GM18526 (cell line): ENCODE measurements around the gene SLC9A6.

Experiments used
- POLR2A ChIP-seq: IDR thresholded peaks from 3 replicates; pipeline ENCODE4 v1.6.1; 2011; ENCODE audit not compliant: insufficient read length; ENCODE audit errors: extremely low read depth

SLC9A6 gene

DNA sequence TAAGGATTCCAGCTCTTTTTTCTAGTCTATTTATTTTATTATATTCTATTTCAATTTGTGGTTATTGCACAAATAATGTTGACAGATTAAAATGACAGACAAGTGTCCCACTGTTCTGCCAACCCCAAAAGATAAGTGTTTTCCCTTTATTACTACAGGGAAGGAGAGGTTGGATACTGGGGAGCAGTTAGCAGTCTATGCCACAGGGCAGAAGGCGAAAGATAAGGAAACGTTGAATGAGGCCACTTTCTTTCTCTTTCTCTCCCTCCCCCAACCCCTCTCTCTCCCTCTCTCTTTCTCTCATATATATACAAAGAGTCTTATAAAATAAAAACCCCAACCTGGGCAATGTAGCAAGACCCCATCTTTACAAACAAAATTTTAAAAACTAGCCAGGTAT, 31.6 kb downstream of the SLC9A6 start:
- no peak for TF ChIP-seq POLR2A

DNA sequence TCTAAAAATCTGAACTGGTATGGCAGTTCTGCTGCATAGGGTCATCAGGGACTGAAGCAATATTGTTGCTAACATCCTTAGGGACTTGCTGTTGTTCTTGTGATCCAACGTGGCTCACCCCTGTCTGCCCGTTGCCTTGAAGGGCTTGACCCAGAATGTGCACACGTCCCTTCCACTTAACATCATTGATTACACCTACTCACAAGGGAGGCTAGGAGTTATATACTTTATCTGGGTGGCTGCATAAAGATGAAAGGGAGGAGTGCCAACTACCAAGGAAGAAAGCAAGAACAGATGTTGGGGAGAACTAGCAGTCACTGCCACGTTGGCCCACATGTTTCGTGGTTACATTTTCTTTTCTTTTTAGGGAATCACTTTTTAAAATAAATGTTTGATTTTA, 34.0 kb downstream of the SLC9A6 start:
- TF ChIP-seq POLR2A, result no peak

DNA sequence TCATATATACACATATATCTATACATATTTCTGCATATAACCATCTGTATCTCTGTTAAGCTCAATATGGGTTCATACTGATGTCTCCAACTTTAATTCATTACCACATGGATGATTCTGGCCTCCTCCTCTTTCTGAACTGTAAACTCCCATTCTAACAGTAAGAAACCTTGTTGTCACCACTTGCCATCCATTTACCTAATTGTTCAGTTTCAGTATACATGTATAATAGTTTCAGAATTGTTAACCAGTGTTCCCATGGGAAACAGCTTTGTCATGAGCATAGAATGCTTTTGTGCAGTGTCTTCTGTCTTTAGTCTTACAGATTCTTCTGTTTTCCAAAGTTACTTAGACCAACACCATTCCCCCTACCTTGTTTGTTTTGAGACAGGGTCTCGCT, 35.9 kb downstream of the SLC9A6 start:
- TF ChIP-seq POLR2A, result no peak

DNA sequence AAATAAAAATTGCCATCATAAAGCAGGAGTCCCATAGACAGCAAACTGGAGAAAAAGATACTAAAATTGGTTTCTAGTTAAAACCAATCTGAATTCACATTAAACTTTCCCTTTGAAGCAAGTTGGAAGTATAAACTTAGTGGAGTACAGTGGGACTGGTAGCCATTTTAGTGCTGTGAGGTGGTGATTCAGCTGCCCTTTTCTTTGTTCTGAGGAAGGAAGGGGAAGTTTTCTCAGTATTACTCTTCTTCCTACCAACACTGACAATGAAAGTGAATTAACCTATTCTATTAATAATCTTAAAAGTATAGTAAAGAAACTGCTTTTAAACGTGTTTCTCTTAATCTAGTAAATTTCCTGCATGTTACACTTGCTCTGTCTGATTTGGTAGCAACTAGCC, 36.7 kb downstream of the SLC9A6 start:
- no peak for TF ChIP-seq POLR2A

DNA sequence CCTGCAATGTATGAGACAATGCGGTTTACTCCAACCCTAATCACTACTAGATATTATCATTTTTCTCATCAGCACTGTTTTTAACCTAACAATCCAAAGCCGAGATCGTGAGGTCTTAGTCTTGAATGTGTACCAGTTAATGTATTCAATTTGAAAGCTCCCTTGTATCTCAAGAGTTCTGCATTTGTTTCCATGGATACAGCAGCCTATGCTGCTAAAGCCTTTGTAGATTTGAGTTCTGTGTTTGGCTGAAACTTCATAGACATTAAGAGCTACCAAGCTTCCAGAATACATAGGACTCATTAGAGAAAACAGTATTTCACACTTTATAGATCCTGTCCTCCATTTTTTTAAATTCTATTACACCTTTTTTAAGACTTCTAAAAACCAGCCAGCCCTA, 39.9 kb downstream of the SLC9A6 start:
- no peak for TF ChIP-seq POLR2A

DNA sequence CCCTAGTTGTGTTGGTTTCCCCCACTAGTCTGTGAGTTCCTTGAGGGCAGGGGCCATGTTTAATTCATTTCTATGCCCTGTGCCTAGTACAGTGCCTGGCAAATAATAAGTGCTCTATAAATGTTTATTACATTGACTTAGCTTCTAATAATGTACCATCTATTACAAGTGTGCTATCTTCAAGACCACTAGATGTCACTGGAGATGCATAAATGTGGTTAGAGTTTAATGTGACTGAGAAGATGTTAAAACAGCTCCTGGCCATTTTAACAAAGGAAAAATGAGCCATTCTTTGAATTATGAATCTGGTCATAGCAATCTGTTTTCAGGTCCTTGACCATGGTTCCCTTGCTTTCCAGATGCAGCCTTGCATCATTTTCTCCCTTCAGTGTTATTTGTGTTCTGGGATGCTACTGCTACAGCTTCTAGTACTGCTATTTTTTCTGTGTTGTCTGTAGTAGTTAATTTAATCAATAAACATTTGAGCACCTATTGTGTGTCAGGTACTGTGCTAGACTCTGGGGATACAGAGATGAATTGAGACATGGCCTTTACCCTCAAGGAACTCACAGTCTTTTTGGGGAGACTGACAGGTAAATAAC, 43.2 kb downstream of the SLC9A6 start:
- no peak for TF ChIP-seq POLR2A

DNA sequence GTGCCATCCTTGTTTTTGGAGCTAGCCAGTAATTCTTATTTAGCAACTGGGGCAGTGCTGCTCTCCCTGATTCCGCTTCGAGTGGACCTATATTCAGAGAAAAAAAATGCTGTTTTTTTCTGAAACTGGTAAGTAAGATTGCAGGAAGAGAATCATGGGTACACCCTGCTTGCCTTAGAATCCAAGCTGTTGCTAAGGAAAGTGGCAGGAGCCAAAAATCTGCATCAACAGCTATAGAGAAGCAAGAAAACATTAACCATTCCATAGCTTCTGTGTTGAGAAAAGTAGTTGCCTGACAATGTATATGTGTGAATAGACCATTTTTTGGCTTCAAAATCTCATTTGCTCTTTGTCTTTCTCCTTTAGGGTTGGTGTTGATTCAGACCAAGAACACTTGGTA, 44.5 kb downstream of the SLC9A6 start:
- TF ChIP-seq POLR2A, result no peak

DNA sequence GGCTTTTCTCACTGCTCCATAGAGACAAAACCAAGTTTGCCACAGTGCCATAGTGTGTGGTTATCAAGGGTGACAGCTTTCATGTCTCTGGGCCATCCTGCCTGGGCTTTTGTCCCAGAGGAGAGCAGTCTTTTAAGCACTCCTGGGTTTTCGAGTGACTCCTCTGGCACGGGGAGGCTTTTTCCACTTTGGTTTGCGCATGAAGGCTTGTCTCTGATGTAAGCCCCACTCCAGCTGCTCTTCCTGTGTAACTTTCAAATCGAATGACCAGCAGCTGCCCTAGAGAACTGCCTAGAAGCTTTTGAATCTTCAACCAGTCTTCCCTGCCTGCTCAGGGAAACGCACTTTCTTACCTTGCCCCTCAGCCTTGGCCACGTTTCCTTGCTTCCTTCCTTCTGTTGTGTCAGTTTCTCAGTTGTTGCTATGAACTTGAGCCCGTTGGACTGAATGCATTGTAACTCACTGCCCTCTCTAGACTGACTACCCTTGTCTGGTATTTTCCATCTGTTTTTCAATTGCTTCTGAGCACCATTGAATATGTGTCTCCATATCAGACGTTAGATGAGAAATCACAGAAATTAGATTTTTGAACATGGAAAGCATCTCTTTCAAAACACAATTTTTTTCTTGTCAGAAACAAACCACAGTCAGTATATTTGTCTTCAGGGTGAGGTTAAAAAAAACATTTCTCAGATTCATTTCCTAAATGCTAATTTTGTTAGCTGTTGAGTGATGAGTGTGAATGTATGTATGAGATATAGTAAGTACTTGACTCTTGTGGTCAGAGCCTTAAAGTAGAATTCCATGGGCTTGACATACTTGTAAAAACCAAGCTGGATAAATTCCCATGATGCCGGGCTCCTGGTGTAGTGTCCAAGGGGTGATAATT, 45.3 kb downstream of the SLC9A6 start:
- TF ChIP-seq POLR2A, result no peak

DNA sequence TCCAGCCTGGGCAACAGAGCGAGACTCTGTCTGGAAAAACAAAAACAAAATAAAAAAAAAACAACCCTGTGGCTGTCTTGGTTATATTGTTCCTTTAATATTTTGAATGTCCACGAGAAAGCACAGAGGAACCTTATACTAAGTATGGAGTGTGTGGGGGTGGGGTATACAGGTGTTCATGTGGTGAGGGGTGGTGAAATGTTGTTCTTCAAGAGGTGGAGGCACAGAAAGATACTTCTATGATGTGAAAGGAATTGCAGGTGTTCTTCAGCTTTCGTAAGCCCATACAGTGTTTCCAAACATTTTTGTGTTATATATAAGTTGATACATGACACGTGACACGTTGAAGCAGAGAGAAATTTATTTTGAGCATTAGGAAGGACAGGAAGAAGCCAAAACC, 46.4 kb downstream of the SLC9A6 start:
- TF ChIP-seq POLR2A, result no peak

DNA sequence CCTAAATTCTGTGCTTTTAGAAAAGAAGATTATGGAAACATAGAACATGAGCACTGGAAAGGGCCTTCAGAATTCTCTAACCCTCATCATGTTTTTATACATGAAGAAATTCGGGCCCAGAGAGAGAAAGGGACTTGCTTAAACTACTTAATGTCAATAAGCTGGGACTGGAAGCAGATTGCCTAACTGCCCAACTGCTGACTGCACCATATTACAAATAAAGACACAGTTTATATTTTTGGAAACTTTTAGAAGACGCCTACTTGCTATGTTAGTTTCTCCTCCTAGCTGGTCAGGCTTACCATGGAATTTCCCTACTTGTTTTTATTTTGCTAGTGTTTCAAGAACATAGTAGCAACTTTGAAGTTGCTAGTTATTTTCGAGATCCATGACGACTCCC, 47.1 kb downstream of the SLC9A6 start:
- TF ChIP-seq POLR2A, result no peak

DNA sequence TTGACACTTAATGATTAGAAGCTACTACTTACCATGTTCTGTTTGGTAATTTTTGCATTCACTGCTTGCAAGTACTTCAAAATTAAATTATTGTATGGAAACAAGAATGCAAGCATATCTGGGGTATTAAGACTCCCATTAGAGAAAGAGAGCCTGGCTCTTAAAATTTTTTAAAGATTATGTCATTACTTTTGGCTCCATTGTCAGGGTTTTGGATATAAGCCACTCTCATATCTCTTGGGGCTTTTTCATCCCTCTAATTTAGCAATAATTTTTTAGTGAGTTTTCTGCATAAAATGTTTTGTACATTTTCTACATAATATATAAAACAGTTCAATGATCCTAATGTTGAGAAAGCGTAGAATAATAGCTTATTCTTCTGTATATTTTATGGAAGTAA, 49.4 kb downstream of the SLC9A6 start:
- TF ChIP-seq POLR2A, result no peak

DNA sequence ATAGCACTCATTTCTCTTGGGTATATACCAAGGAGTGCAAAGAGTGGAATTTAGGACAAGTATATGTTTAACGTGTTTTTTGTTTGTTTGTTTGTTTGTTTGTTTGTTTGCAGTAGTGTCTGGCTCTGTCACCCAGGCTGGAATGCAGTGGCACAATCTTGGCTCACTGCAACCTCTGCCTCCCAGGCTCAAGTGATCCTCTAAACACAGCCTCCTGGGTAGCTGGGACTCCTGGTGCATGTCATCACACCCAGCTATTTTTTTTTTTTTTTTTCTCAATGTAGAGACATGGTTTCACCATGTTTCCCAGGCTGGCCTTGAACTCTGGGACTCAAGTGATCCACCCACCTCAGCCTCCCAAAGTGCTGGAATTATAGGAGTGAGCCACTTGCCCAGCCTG, 50.4 kb downstream of the SLC9A6 start:
- no peak for TF ChIP-seq POLR2A

DNA sequence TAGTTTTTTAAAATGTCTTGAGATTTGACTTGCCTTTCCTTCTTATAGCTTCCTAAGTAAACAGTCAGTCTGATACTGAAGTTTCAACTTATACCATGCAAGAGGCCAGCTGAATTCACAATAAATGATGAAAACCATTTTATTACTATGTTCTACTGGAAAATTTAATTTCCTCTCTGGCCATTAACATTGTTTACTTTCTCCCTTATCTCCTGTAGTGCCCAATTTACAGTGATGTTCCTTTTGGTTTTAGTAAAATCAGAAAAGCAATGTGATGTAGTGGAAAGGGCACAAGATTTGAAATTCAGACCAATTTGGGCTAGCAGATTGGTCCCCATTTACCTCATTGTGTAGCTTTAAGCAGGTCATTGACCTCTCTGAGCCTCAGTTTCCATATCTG, 54.2 kb downstream of the SLC9A6 start:
- no peak for TF ChIP-seq POLR2A

DNA sequence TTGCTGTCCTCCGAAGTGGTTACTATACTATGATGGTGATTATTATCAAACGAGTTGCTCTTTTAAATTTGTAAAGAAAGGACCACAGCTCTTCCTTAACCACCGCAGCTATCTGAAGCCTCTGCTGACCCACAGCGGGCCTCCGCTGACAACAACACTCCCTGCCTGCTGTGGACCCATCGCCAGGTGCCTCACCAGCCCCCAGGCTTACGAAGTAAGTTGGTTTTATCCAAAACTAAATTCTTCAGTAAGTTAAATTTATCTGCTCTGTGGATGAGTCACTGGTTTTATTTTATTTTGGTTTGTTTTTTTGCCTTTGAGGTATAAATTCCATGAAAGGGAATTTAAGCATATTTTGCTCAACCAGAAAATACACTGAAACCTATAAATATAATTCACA, 54.7 kb downstream of the SLC9A6 start:
- TF ChIP-seq POLR2A, result no peak

DNA sequence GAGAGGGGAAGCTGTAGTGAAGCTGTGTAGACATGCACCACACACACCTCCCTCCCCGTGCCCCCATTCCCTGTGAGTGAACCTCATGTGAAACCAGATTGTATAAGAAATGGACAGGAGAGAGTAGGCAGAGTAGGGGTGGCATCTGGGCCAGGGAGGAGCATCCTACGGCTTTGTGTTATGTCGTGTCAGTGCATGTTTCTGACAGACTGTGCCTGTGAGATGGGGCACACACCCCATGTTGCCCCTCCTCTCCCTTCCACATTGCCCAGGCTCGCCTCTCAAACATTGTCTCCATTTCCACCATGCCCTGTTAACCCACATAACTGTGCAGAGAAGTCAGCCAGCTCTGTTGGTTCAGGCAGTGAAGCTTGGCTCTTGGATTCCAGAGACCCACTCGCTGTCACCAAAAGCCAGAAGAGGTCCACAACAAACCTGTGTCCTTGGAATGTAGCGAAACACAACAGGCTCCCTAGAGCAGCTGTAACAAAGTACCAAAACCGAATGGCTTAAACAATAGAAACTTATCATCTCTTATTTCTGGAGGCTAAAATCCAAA, 56.1 kb downstream of the SLC9A6 start:
- TF ChIP-seq POLR2A, result no peak

DNA sequence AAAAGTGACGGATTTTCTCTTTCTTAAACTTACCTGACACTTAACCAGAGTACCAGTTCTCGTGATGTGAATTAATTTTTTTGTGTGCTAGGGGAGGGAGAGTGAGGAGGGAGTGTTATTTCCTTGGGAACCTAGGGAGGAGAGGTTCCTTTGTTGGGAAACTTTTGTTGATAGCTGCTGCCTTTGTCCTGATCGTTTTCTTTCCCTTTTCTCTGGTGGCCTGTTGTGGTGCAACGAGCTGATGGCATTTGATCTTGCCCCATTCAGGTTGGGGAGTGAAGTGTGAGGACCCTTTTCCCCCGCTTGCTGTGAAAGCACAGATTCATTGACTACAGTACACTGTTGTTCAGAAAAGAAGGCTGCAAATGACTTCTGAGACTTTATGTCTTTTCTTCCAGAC, 59.8 kb downstream of the SLC9A6 start:
- TF ChIP-seq POLR2A, result no peak

DNA sequence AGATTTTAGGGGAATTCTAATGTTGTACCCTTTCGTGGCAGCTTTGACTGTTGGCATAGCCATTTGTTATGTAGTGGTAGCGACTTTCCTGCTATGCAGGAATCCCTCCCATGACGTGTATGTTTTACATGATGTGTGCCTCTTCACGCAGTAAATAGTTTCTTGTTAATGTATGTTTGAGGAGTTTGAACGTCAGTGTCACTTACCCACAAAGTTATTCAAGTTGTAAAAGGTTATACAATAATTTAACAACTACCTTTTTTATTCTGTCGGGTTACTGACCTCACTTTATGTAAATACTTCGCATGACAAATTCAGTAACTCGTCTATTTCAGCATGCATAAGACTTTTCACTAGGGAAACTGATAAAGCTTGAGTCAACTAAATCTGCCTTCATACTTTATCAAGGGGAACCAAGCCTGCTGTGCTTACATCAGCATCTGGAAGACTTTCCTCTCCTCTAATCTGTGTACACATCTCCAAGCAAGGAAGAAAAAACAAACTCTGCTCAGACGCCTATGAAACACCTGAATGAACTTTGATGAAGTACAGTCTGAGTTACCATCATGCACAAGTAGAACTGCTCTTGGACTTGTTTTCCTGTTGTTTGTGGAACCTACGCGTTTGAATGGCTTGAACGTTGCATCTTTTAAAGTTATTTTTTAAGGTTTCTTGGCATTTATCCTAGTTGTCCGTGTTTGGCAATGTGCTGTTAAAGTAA, 61.2 kb downstream of the SLC9A6 start:
- no peak for TF ChIP-seq POLR2A
